ENCODE measurements around the gene MRGPRD. TPM values are rescaled to one million over a fixed set of nuclear protein-coding genes. Genes with fewer than 3 reads are reported as not detected.

The MRGPRD gene
- total and polyA plus RNA-seq, 2 of the 8 experiments (the other 6 are each of a cell fraction or from before 2014, with no cell fraction given), result not detected

- no peak overlapping the region for H2AFZ ChIP-seq (ENCODE audit: low read length)
- TF ChIP-seq GTF2F1 (IDR thresholded peaks at IDR 0.05; ENCODE audit: borderline replicate concordance, low read depth, low read length) (no peak), KDM4A (IDR thresholded peaks at IDR 0.05; ENCODE audit: low read depth, low read length, severe bottlenecking) (no peak), SIN3A (conservative IDR thresholded peaks at IDR 0.05 in 1 of 2, IDR thresholded peaks at IDR 0.05 in 1 of 2; ENCODE audit: low read depth in 1 of 2, low read length in 2 of 2) (no peak)
These were observed 41.5 kb upstream of the MRGPRD start for GRCh38 chr11:69022260-69022659.

More at GRCh38 chr11:69022260-69022659, 41.5 kb upstream of the MRGPRD start:
- Histone ChIP-seq H3K23ac (ENCODE audit: insufficient read length) (no peak overlapping the region), H3K4me3 (ENCODE audit: extremely low read depth in 1 of 4, insufficient read depth in 2 of 4, low read depth in 3 of 4, low read length in 4 of 4) (no peak overlapping the region), H2BK12ac (ENCODE audit: low read depth, low read length) (no peak overlapping the region), H3K23me2 (ENCODE audit: low read depth, low read length) (no peaks in the 10 kb centered on the region), H4K20me1 (replicated peaks in 1 of 2; ENCODE audit: control insufficient read depth in 1 of 2, insufficient read depth in 2 of 2, low read length in 2 of 2) (no peaks in the 10 kb centered on the region), H4K5ac (ENCODE audit: insufficient read length, low read depth, low read length) (no peak overlapping the region), H3K79me1 (ENCODE audit: low read depth, low read length) (no peaks in the 10 kb centered on the region), H4K91ac (replicated peaks; ENCODE audit: insufficient read length, low read length) (no peak overlapping the region), H3K9ac (replicated peaks in 1 of 4; ENCODE audit: extremely low read depth in 1 of 4, low read depth in 3 of 4, low read length in 3 of 4) (no peak overlapping the region), H3K79me2 (ENCODE audit: control insufficient read depth in 1 of 2, insufficient read depth in 2 of 2, low read length in 2 of 2) (no peaks in the 10 kb centered on the region), H3K4ac (replicated peaks; ENCODE audit: insufficient read length, low read depth, low read length) (no peak overlapping the region), H3K4me1 (replicated peaks in 1 of 4; ENCODE audit: control insufficient read depth in 3 of 4, insufficient read depth in 4 of 4, low read length in 3 of 4) (no peaks in the 10 kb centered on the region), H2AK5ac (ENCODE audit: low read depth, low read length) (no peak overlapping the region), H4K8ac (ENCODE audit: extremely low read depth, insufficient read depth, low read length) (no peak overlapping the region), H3K4me2 (ENCODE audit: insufficient read depth in 1 of 2, low read depth in 2 of 2, low read length in 2 of 2) (no peak overlapping the region), H2BK15ac (ENCODE audit: low read length) (no peak overlapping the region), H2BK5ac (ENCODE audit: low read depth, low read length) (no peak overlapping the region), H3K27me3 (replicated peaks in 1 of 4; ENCODE audit: control insufficient read depth in 3 of 4, extremely low read depth in 1 of 4, insufficient read depth in 3 of 4, low read length in 3 of 4) (no peaks in the 10 kb centered on the region), H3K18ac (ENCODE audit: extremely low read depth, low read length) (no peak overlapping the region), H3K36me3 (ENCODE audit: control insufficient read depth in 2 of 4, insufficient read depth in 4 of 4, low read length in 3 of 4) (no peaks in the 10 kb centered on the region), H2BK120ac (replicated peaks; ENCODE audit: low read depth, low read length) (no peak overlapping the region), H3K9me3 (ENCODE audit: insufficient read depth in 2 of 2, low read depth in 1 of 2, low read length in 1 of 2) (no peaks in the 10 kb centered on the region), H3K56ac (replicated peaks; ENCODE audit: insufficient read length, low read depth, low read length) (no peak overlapping the region), H3K14ac (ENCODE audit: insufficient read length) (no peak overlapping the region), H3K27ac (ENCODE audit: low read depth, low read length) (no peak overlapping the region), H2BK20ac (ENCODE audit: low read length) (no peak overlapping the region)
- FAIRE-seq, result no peak
- POLR2A ChIA-PET (ENCODE audit: partially characterized antibody), result interaction anchor here (0.6 kb wide), 1 partner anchor 1854 kb away, joined by 4 read pairs; no protein-coding TSS in a partner anchor
- DNase-seq (ENCODE audit: low read depth in 1 of 2, low spot score in 2 of 2), result no peak
- CTCF ChIA-PET (ENCODE audit: partially characterized antibody), result interaction anchor here (1.1 to 1.9 kb wide), 5 partner anchors 10 to 72 kb away, joined by 3 to 7 read pairs (median 5); partner anchors contain the start of gene MRGPRF
- 93% methylated on average over 10 of the region's 10 CpGs; no CpG with 5 or more reads in 1 of the 2 experiments for WGBS, 2 experiments (ENCODE audit: extremely low coverage in 1 of 2, insufficient coverage in 1 of 2, insufficient read length in 1 of 2, insufficient replicate concordance in 2 of 2, low coverage in 1 of 2, low lambda C conversion rate in 2 of 2, missing lambda C conversion rate in 1 of 2)

Measured in H1 (cell line).